Stimulated activated effector memory CD8-positive, alpha-beta T cell treated with anti-CD3 and anti-CD28 coated beads, Interleukin-12 subunit alpha, Interleukin-12 subunit beta, amount 100 ng/mL, for 72 hours (primary cell): Measurements from ENCODE around the gene TRAK2.
A peak's percentile ranks its signal among the peaks of the same experiment; 100 is the strongest.

ENCODE experiments used
- ATAC-seq: fragments of 150-1000 bp; cut with Tn5 transposase; 2 replicates; pipeline ENCODE4 v1.10.0; 2021
- DNase-seq, 2 donors: peaks; one replicate each; pipeline ENCODE4 v3.0.0; 2021 to 2022; ENCODE audit warnings: low spot score in 2 of 2
- H3K27ac Mint-ChIP-seq: one replicate; pipeline ENCODE4 v1.8.0; 2022; ENCODE audit warnings: mild to moderate bottlenecking, mixed read lengths
- H3K36me3 Mint-ChIP-seq: one replicate; pipeline ENCODE4 v1.8.0; 2022; ENCODE audit warnings: mild to moderate bottlenecking, mixed read lengths
- H3K4me1 Mint-ChIP-seq: one replicate; pipeline ENCODE4 v1.8.0; 2022; ENCODE audit warnings: mixed read lengths
- H3K4me3 Mint-ChIP-seq: one replicate; pipeline ENCODE4 v1.8.0; 2022; ENCODE audit warnings: mild to moderate bottlenecking, mixed read lengths
- H3K9me3 Mint-ChIP-seq: one replicate; pipeline ENCODE4 v1.8.0; 2022; ENCODE audit warnings: mixed read lengths

Gene TRAK2

DNA sequence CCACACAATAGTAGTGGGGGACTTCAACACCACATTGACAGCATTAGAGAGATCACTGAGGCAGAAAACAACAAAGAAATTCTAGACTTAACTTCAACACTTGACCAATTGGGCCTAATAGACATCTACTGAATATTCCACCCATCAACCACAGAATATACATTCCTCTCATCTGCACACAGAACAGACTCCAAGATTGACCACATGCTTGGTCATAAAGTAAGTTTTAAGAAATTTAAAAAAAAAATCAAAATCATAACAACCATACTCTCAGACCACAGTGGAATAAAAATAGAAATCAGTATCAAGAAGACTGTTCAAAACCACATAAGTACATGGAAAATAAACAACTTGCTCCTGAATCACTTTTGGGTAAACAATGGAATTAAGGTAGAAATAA, 85.1 kb downstream of the TRAK2 start:
- no peak overlapping the region for H3K27ac Mint-ChIP-seq

DNA sequence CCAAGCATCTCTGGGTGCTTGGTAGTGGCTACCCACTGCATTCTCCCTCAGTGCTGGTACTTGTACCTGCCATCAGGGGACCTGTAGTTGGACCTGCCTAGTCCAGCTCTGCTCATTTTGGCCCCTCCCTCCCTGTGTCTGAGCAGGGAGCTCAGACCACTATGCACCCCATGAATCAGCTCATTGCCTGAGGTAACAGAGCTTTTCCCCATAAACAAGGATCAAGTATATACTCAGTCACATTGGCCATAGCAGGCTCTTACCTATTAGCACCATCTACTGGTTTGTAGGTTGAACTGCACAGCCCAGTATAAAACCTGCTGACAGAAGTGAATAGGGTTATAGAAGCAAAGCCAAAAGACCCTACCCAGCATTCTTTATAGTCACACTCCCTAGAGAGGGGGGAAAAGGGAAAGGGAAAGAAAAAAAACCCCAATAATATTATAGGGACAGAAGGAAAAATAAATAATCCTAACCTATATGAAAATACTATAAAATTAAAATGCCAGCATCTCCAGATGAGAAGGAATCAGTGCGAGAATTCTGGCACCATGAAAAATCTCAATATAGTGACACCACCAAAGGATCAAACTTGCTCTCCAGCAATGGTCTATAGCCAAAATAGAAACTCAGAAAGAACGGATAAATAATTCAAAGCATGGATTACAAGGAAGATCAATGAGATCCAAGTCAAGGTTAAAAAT, 87.2 kb downstream of the TRAK2 start:
- peaks cover under 1% of the 10 kb centered on the region for H3K36me3 Mint-ChIP-seq
- no peak overlapping the region for H3K27ac Mint-ChIP-seq
- H3K4me3 Mint-ChIP-seq = no peak overlapping the region

More for the DNA sequence above, 85.1 kb downstream of the TRAK2 start:
- Mint-ChIP-seq H3K4me1 (peaks cover 17% of the 10 kb centered on the region), H3K4me3 (no peak overlapping the region), H3K36me3 (no peaks in the 10 kb centered on the region), H3K9me3 (peaks cover 4% of the 10 kb centered on the region)
- DNase-seq (no peak), ATAC-seq (no peak)

DNA sequence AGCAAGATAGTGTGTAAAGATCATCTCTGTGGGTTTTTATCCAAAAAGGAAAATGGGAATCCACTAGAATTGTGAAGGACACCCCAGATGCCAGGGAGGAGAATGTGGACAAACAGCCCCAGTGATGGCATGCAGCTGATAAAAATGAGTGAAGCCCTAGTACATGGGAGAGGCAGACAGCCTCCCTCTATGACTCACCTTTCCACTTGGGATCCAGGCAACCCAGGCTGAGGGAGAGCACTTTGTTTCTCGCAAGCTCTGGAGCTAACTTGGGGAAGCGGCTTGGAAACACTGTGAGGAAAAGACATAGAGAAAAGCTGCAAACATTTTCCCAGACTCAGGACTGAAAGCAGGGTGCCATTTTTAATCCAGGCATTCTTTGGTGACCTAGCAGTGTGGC, 88.9 kb downstream of the TRAK2 start:
- Mint-ChIP-seq H3K4me1 (peaks cover 21% of the 10 kb centered on the region), H3K9me3 (peaks cover 4% of the 10 kb centered on the region), H3K27ac (no peak overlapping the region), H3K36me3 (peaks cover 7% of the 10 kb centered on the region), H3K4me3 (no peak overlapping the region)
- ATAC-seq (no peak), DNase-seq (no peak)

More for the DNA sequence above, 87.2 kb downstream of the TRAK2 start:
- peak; percentile 89 for ATAC-seq
- no peak for DNase-seq
- peaks cover 4% of the 10 kb centered on the region for H3K9me3 Mint-ChIP-seq
- peaks cover 16% of the 10 kb centered on the region for H3K4me1 Mint-ChIP-seq

DNA sequence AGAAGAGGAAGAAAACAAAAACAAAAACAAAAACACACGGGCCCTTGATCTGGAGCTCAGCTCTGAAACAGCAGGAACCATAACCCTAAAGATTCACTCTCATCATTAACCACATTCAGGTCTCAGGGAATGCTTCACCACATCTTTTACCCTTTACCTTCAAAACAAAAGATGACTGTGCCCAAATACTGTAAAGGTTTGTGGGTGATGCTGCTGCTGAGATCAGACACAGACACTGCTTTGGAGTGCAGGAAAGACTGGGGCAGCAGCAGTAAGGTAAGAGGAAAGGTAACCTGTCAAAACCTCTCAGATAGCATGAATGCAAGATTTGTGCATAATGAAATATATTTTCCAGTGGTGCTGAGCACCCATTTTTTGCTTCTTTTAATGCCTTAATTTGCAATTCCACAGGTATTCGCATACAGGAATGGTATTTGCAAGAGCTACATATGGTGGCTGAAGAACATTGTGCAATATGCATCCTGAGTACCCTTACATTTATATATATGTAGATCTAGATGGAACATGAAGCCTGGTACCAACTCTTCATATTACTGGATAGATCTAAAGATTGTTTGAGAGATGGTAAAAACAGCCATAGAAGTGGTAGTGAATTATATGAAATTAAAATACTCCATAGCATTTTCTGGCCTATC, 90.1 kb downstream of the TRAK2 start:
- no peak overlapping the region for H3K27ac Mint-ChIP-seq
- H3K9me3 Mint-ChIP-seq = no peaks in the 10 kb centered on the region
- peaks cover 21% of the 10 kb centered on the region for H3K4me1 Mint-ChIP-seq
- peaks cover 7% of the 10 kb centered on the region for H3K36me3 Mint-ChIP-seq
- ATAC-seq = no peak
- no peak for DNase-seq
- no peak overlapping the region for H3K4me3 Mint-ChIP-seq

DNA sequence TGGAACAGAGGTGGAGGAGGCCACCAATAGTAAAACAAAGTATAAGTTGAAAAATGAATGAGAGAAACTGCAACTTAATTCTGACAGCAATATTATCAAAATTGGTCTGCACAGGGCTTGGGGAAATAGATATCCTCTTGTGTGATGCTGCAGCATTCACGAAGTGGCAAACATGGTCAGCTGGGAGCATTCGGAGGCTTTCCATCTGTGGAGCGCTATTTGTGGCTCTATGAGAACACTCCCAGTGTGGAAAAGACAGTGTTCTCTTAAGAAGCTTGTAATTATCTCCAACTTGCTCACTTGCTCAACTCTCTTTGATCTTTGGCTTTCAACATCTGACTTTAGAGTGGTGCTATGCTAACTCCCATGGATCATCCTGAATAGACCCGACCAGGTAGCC, 91.0 kb downstream of the TRAK2 start:
- no peak overlapping the region for H3K27ac Mint-ChIP-seq
- no peaks in the 10 kb centered on the region for H3K9me3 Mint-ChIP-seq
- H3K4me1 Mint-ChIP-seq = peaks cover 21% of the 10 kb centered on the region
- ATAC-seq (no peak), DNase-seq (no peak)
- H3K36me3 Mint-ChIP-seq = peaks cover 7% of the 10 kb centered on the region
- no peak overlapping the region for H3K4me3 Mint-ChIP-seq

DNA sequence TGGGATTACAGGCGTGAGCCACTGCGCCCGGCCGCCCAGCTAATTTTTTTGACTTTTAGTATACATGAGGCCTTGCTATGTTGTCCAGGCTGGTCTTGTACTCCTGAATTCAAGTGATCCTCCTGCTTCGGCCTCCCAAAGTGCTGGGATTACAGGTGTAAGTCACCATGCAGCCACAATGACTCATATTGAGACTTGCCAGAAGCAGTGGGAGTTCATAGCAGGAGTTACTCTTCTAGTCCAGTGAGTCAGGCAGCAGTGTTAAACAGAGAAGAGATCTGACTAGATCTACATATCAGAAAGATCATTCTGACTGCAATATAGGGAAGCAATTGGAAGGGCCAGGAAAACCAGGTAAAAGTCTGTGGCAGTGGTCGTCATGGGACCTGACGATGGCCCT, 92.6 kb downstream of the TRAK2 start:
- DNase-seq = no peak
- peak; percentile 84 for ATAC-seq
- H3K36me3 Mint-ChIP-seq = peaks cover 7% of the 10 kb centered on the region
- no peaks in the 10 kb centered on the region for H3K9me3 Mint-ChIP-seq
- peaks cover 15% of the 10 kb centered on the region for H3K4me1 Mint-ChIP-seq
- H3K4me3 Mint-ChIP-seq = no peak overlapping the region
- H3K27ac Mint-ChIP-seq = no peak overlapping the region

DNA sequence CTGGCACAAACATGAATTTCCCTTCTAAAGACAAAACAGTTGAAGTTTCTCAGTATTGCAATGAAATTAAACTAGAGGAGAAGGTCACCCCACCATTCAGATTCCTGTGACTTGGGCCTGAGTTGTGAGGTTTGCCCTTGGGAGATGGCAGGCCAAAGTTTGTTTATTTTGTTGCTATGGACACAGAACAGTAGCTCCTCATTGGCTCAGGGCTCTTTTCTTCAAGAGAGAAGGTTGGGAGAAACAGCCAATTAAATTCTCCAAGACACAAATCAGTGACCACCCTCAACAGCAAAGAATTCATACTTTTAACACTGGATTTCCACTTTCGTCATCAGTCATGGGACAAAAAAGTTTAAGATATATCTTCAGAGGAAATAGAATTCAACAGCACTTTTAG, 94.0 kb downstream of the TRAK2 start, which contains the start of gene FLACC1:
Gene FLACC1, minus strand, starts transcription at position 125 of the 400 bp plus-strand sequence. CDS start 5,941 bp downstream, outside the sequence.
- no peaks in the 10 kb centered on the region for H3K9me3 Mint-ChIP-seq
- H3K4me1 Mint-ChIP-seq = peaks cover 10% of the 10 kb centered on the region
- no peak for ATAC-seq

DNA sequence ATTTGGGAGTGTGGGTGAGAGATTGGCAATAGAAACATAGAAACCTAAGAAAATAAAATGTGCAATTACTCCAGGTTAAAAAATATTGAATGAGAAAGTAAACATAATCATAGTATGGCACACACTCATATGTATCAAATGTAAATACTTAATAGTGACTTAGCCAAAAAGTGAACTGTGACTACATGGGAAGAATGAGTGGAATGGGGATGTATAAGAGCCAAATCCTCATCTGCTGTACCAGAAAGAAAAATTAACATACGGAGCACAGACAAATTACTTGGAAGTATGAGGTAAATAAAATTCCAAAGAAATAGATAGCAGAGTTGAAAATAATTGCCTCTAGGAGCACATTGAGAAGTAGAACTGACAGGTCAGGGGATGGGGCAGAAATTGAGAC, 98.1 kb downstream of the TRAK2 start:
- Mint-ChIP-seq H3K36me3 (peaks cover 9% of the 10 kb centered on the region), H3K4me3 (no peak overlapping the region), H3K4me1 (no peaks in the 10 kb centered on the region), H3K27ac (no peak overlapping the region), H3K9me3 (no peaks in the 10 kb centered on the region)
- ATAC-seq (no peak), DNase-seq (no peak)

More for the DNA sequence above, 94.0 kb downstream of the TRAK2 start, which contains the start of gene FLACC1:
- DNase-seq = no peak
- Mint-ChIP-seq H3K4me3 (no peak within 1 kb of the TSS), H3K36me3 (peaks cover 7% of the 10 kb centered on the region), H3K27ac (no peak within 1 kb of the TSS)

DNA sequence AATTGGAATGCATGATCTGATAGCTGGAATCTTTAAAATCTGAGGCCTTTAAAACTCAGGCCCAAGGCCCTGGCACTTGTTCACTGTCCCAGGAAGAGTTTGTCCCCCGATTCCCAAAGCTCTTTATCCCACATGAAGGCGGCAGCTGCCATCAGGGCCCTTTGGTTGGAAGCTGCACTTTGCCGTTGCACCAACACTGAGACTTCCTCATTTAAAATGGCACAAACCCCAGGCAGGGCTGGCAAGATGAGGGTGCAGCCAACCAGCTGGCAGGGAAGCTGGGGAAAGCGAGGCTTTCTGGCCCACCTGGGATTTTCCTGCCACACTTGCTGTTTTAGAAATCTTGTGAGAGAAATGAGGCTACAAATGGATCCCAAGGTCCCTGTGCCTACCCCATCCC, 100.4 kb downstream of the TRAK2 start:
- ATAC-seq = no peak
- DNase-seq = no peak
- no peak overlapping the region for H3K27ac Mint-ChIP-seq
- H3K36me3 Mint-ChIP-seq = peaks cover 9% of the 10 kb centered on the region
- H3K4me1 Mint-ChIP-seq = no peaks in the 10 kb centered on the region
- no peaks in the 10 kb centered on the region for H3K9me3 Mint-ChIP-seq
- H3K4me3 Mint-ChIP-seq = no peak overlapping the region

DNA sequence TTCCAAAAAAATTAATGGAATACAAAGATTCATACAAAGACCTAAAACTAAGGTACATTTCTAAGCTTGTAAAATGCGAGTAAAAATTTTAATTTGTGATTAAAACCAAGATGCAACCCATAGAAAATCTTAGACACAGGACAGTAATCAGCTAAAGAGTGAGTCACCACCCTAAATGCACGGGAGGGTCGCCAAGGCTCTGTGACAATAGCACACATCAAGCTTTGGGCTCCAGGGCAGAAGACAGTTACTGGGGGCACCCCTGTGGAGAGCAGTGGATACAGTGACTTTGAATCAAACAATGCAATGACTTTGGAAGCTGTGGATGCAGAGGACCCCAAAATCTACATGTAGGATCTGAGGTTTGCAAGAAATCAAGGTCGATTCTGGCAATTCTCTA, 101.7 kb downstream of the TRAK2 start:
- peak overlapping the region; percentile 32 for H3K27ac Mint-ChIP-seq
- no peaks in the 10 kb centered on the region for H3K9me3 Mint-ChIP-seq
- no peak overlapping the region for H3K4me3 Mint-ChIP-seq
- H3K36me3 Mint-ChIP-seq = peaks cover 9% of the 10 kb centered on the region
- no peak for ATAC-seq
- no peaks in the 10 kb centered on the region for H3K4me1 Mint-ChIP-seq
- DNase-seq = no peak

DNA sequence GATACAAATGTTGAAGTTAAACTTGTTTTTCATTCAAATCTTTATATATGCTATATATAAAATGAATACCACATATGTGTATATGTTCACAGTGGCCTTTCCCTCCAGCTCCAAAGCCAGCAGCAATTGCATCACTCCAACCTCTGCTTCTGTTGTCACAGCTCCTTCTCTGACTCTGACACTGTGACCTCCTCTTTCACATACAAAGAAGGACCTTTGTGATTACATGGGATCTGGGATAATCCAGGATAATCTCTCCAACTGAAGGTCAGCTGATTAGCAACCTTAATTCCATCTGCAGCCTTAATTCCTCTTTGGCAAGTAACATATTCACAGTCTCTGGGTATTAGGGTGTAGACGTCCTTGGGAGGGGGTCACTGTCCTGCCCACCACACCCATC, 102.5 kb downstream of the TRAK2 start:
- peak overlapping the region; percentile 32 for H3K27ac Mint-ChIP-seq
- H3K36me3 Mint-ChIP-seq = peaks cover 9% of the 10 kb centered on the region
- H3K9me3 Mint-ChIP-seq = no peaks in the 10 kb centered on the region
- ATAC-seq = no peak
- H3K4me3 Mint-ChIP-seq = no peak overlapping the region
- H3K4me1 Mint-ChIP-seq = no peaks in the 10 kb centered on the region
- no peak for DNase-seq

DNA sequence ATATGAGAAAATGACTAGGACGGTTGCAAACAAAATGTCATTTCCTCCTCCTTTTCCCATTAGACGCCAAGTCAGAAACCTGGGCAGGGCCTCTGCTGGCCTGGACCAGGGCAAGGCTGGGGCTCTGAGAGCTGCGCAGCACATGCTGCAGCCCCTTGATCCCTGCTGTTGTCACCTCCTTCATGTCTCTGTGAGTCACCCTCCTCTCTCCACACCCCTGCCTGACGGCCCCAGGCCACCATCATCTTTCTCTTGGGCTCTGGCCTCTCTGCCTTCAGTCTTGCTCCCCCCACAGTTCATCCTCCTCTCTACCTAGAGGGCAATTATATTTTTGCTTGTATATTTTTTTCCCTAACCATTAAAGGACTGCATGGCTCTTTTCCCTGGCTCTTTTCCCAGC, 104.1 kb downstream of the TRAK2 start:
- H3K27ac Mint-ChIP-seq = no peak overlapping the region
- peaks cover 9% of the 10 kb centered on the region for H3K36me3 Mint-ChIP-seq
- ATAC-seq (no peak), DNase-seq (no peak)
- no peak overlapping the region for H3K4me3 Mint-ChIP-seq
- no peaks in the 10 kb centered on the region for H3K4me1 Mint-ChIP-seq
- no peaks in the 10 kb centered on the region for H3K9me3 Mint-ChIP-seq

DNA sequence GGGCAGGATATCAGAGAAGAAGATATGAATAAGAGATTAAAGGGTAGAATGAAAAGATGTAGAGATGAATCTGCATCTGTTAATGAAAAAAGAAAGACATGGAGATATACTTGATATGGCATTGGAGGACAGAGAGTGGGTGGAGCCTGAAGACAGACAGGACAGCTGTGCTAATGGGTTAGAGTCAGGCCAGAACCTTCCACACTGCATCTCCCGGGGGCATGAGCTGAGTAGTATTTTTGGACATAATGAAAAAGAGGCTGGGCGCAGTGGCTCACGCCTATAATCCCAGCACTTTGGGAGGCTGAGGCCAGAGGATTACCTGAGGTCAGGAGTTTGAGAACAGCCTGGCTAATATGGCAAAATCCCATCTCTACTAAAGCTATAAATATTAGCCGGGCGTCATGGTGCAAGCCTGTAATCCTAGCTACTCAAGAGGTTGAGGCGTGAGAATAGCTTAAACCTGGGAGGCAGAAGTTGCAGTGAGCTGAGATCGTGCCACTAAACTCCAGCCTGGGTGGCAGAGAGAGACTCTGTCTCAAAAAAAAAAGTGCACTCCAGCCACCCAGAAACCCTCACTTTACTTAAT, 105.5 kb downstream of the TRAK2 start:
- no peak for ATAC-seq
- no peaks in the 10 kb centered on the region for H3K9me3 Mint-ChIP-seq
- no peak for DNase-seq
- H3K36me3 Mint-ChIP-seq = peaks cover 9% of the 10 kb centered on the region
- no peaks in the 10 kb centered on the region for H3K4me1 Mint-ChIP-seq
- no peak overlapping the region for H3K27ac Mint-ChIP-seq
- no peak overlapping the region for H3K4me3 Mint-ChIP-seq

DNA sequence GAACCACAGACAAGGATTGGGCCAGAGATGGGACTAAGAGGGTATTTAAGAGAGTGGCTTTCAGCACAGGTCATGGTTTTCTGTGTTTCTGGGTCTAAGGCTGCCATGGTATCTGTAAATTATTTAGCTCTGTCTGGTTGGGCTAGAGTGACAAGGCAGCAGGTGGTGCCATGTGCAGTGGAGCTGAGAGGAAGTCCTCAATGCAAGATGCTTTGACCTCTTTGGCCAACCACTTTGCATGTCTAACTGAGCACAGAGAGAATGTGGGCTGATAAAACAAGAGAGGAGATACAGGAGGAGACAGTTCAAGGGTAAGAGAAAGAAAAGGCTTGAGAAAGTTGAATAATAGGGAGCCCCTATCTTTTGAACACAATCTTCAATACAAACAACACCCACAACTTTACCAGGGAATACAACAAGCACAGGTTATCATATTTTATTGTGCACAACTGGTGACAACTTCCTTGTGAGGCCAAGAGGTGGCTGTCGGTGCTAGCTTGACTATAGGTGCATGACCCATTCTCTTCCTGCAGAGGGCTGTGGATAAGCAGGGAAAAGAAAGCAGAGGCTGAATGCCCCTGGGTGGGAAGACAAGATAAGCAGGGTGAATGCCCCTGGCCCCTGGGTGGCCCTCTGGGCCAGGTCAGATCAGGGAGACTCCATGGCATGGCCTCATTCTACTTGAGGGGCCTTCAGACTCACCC, 106.4 kb downstream of the TRAK2 start:
- no peak for ATAC-seq
- Mint-ChIP-seq H3K27ac (no peak overlapping the region), H3K36me3 (peaks cover 9% of the 10 kb centered on the region)

DNA sequence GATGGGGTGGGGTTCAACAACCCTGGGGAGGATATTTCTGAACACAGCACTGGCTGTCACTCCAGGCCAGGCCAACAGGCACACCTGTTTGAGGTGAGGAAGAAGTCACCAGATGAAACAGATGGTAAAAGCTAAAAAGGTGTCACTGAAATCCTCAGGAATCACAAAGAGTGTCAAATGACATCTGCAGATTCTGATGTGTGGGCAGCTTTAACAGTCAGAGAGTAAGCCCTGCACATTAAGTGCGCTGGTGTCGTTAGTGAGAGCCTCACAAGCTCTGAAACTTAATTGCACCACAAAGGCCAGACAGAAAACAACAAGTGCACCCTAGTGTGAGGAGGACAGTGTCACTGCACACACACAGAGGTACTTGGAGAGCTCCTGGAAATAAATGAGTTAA, 107.7 kb downstream of the TRAK2 start:
- no peak for DNase-seq
- no peak for ATAC-seq
- Mint-ChIP-seq H3K36me3 (no peaks in the 10 kb centered on the region), H3K4me1 (peaks cover 6% of the 10 kb centered on the region), H3K9me3 (peaks cover 6% of the 10 kb centered on the region), H3K27ac (no peak overlapping the region), H3K4me3 (no peak overlapping the region)

More for the DNA sequence above, 106.4 kb downstream of the TRAK2 start:
- no peak overlapping the region for H3K4me3 Mint-ChIP-seq
- H3K9me3 Mint-ChIP-seq = peaks cover 2% of the 10 kb centered on the region
- no peak for DNase-seq
- peaks cover 6% of the 10 kb centered on the region for H3K4me1 Mint-ChIP-seq
